SK-N-SH (cell line): ENCODE measurements around the gene ARHGAP15. TPM values are rescaled to one million over a fixed set of nuclear protein-coding genes. Genes with fewer than 3 reads are reported as not detected.

ENCODE experiments used
- CTCF ChIA-PET: fragments of 300-600, 350-600 bp; formaldehyde crosslinking; extraction: SDS; loops from one replicate; lab custom pipeline; 2021; lab: Yijun Ruan, JAX
- POLR2A ChIA-PET: fragments of 350-600 bp; sonication (Branson Sonifier 250); formaldehyde crosslinking; extraction: SDS; loops from one replicate; lab custom pipeline; 2020; ENCODE audit warnings: antibody characterized with exemption, inconsistent platforms; lab: Yijun Ruan, JAX
- DNase-seq: peaks from one replicate; pipeline ENCODE4 v3.0.0; 2012
- H2AFZ ChIP-seq: fragments of 200-600 bp; sonication (generic); 2 replicates; pipeline ENCODE4 v1.8.1; 2016; ENCODE audit warnings: antibody characterized with exemption, mild to moderate bottlenecking, low read depth
- H3F3A ChIP-seq: fragments of 200-600 bp; sonication (generic); replicated peaks from 2 replicates; pipeline ENCODE3; 2016; ENCODE audit warnings: antibody characterized with exemption, mild to moderate bottlenecking; ENCODE audit not compliant: insufficient read depth
- H3K27ac ChIP-seq, 2 experiments: fragments of 200-500 bp in 1 of 2; fragments of 200-600 bp in 1 of 2; sonication (Bioruptor generic) in 1 of 2; sonication (generic), shearing (Covaris generic) in 1 of 2; 2 replicates each; pipeline versions ENCODE4 v1.5.1 to v1.6.1; 2014 to 2016; ENCODE audit warnings: low read depth in 2 of 2, inconsistent platforms in 1 of 2, low read length in 1 of 2, mild to moderate bottlenecking in 1 of 2, mixed read lengths in 1 of 2
- H3K27me3 ChIP-seq: fragments of 200-600 bp; sonication (generic), shearing (Covaris generic); 2 replicates; pipeline ENCODE4 v1.6.1; 2016; ENCODE audit warnings: mixed run types; ENCODE audit not compliant: insufficient read depth
- H3K36me3 ChIP-seq, 2 experiments: fragments of 200-500 bp in 1 of 2; fragments of 200-600 bp in 1 of 2; sonication (Bioruptor generic) in 1 of 2; sonication (generic) in 1 of 2; replicated peaks in 1 of 2; 2 replicates each; pipeline versions ENCODE3 to v1.5.1; 2014 to 2016; ENCODE audit warnings: low read length in 1 of 2, mild to moderate bottlenecking in 1 of 2; ENCODE audit not compliant: insufficient read depth in 2 of 2, control insufficient read depth in 1 of 2
- H3K4me1 ChIP-seq, 2 experiments: fragments of 200-500 bp in 1 of 2; fragments of 200-600 bp in 1 of 2; sonication (Bioruptor generic) in 1 of 2; sonication (generic), shearing (Covaris generic) in 1 of 2; 2 replicates each; pipeline versions ENCODE4 v1.5.1 to v1.6.1; 2014 to 2016; ENCODE audit warnings: low read depth in 1 of 2, low read length in 1 of 2, mixed run types in 1 of 2; ENCODE audit not compliant: insufficient read depth in 2 of 2, control insufficient read depth in 1 of 2
- H3K4me2 ChIP-seq: fragments of 200-600 bp; sonication (generic), shearing (Covaris generic); 2 replicates; pipeline ENCODE4 v1.6.1; 2017; ENCODE audit warnings: mixed run types
- H3K4me3 ChIP-seq, 2 experiments: fragments of 200-500 bp in 1 of 2; fragments of 200-600 bp in 1 of 2; sonication (Bioruptor generic) in 1 of 2; sonication (generic), shearing (Covaris generic) in 1 of 2; 2 replicates each; pipeline versions ENCODE4 v1.5.1 to v1.8.1; 2014 to 2016; ENCODE audit warnings: low read depth in 2 of 2, inconsistent platforms in 1 of 2, low read length in 1 of 2, mild to moderate bottlenecking in 1 of 2, mixed read lengths in 1 of 2, moderate library complexity in 1 of 2
- H3K79me2 ChIP-seq: fragments of 200-600 bp; sonication (generic); 2 replicates; pipeline ENCODE4 v1.8.1; 2017; ENCODE audit warnings: mild to moderate bottlenecking; ENCODE audit not compliant: insufficient read depth
- H3K9ac ChIP-seq: fragments of 200-600 bp; sonication (generic); 2 replicates; pipeline ENCODE4 v1.6.1; 2017; ENCODE audit warnings: mixed run types
- H3K9me2 ChIP-seq: fragments of 200-600 bp; sonication (generic); 2 replicates; pipeline ENCODE4 v1.6.1; 2017; ENCODE audit warnings: mixed run types
- H3K9me3 ChIP-seq: fragments of 200-600 bp; sonication (generic); 2 replicates; pipeline ENCODE4 v1.6.1; 2017; ENCODE audit warnings: mixed run types, mild to moderate bottlenecking, moderate library complexity
- H4K20me1 ChIP-seq: fragments of 200-600 bp; sonication (generic); 2 replicates; pipeline ENCODE4 v1.6.1; 2017; ENCODE audit warnings: mild to moderate bottlenecking, mixed run types; ENCODE audit not compliant: insufficient read depth
- ELF1 ChIP-seq: IDR thresholded peaks from 2 replicates; pipeline ENCODE4 v1.4.0; 2012
- EZH2phosphoT487 ChIP-seq: fragments of 200-600 bp; sonication (generic); IDR thresholded peaks from 2 replicates; pipeline ENCODE4 v1.6.1; 2017; ENCODE audit warnings: low read depth, mixed run types, mild to moderate bottlenecking, antibody characterized with exemption, moderate library complexity, borderline replicate concordance
- FOXJ3 ChIP-seq: sonication (generic); formaldehyde crosslinking; IDR thresholded peaks from 2 replicates; pipeline ENCODE4 v1.5.1; 2020; ENCODE audit warnings: mild to moderate bottlenecking, missing genetic modification reagents
- RAD21 ChIP-seq: IDR thresholded peaks from 2 replicates; pipeline ENCODE4 v1.6.1; 2012; ENCODE audit warnings: mild to moderate bottlenecking, low read length
- WGBS: methylation state at CpG from one replicate; pipeline ENCODE4 v1.1.6; 2017; ENCODE audit warnings: low lambda C conversion rate; 5-methylcytosine and 5-hydroxymethylcytosine counted together
- polyA plus RNA-seq, 3 experiments: library from polyadenylated mRNA; depleted of rRNA; stranded (reverse); fragments of >200 nt; gene quantifications; 2 replicates each; pipeline ENCODE4 v1.2.3, GENCODE V29; 2012
- TF ChIP-seq, protein P1 (sequence below): IDR thresholded peaks from 2 replicates; pipeline ENCODE4 v1.4.0; 2012; ENCODE audit warnings: low read depth, borderline replicate concordance
- TF ChIP-seq, protein P2 (sequence below): IDR thresholded peaks from 2 replicates; pipeline ENCODE4 v1.6.1; 2012; ENCODE audit warnings: mild to moderate bottlenecking, low read depth, low read length, moderate library complexity
- TF ChIP-seq, protein P3 (sequence below): fragments of 150-350 bp; IDR thresholded peaks from 2 replicates; pipeline ENCODE4 v1.6.1; 2017; ENCODE audit warnings: antibody characterized with exemption, low read length, low read depth, borderline replicate concordance

The ARHGAP15 gene
- polyA plus RNA-seq, 1 of the 3 experiments (the other 2 are of a cell fraction): not detected

DNA sequence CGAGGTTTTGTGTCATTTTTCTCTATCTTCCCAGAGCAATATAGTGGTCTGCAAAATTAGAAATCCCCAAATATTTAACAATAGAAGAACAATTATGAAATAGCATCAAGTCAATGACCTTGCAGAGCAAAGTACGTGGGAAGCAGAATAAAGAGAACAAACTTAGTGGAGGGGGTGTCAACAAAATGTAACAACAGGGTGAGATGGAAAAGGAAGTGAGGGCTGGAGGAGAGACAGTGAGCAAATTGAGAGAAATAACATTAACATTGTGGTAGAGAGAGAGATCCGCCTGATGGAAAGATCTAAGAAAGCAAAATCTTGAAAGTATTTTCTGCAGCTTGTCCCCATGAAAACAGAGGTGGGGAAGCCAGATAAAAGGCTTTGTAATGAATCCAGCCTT is 23.4 kb downstream of the ARHGAP15 start:
- H3K27me3 ChIP-seq: no peaks in the 10 kb centered on the region
- no peak for TF ChIP-seq EZH2phosphoT487
- TF ChIP-seq, protein P1, sequence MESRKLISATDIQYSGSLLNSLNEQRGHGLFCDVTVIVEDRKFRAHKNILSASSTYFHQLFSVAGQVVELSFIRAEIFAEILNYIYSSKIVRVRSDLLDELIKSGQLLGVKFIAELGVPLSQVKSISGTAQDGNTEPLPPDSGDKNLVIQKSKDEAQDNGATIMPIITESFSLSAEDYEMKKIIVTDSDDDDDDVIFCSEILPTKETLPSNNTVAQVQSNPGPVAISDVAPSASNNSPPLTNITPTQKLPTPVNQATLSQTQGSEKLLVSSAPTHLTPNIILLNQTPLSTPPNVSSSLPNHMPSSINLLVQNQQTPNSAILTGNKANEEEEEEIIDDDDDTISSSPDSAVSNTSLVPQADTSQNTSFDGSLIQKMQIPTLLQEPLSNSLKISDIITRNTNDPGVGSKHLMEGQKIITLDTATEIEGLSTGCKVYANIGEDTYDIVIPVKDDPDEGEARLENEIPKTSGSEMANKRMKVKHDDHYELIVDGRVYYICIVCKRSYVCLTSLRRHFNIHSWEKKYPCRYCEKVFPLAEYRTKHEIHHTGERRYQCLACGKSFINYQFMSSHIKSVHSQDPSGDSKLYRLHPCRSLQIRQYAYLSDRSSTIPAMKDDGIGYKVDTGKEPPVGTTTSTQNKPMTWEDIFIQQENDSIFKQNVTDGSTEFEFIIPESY: no peak
- TF ChIP-seq, protein P2, sequence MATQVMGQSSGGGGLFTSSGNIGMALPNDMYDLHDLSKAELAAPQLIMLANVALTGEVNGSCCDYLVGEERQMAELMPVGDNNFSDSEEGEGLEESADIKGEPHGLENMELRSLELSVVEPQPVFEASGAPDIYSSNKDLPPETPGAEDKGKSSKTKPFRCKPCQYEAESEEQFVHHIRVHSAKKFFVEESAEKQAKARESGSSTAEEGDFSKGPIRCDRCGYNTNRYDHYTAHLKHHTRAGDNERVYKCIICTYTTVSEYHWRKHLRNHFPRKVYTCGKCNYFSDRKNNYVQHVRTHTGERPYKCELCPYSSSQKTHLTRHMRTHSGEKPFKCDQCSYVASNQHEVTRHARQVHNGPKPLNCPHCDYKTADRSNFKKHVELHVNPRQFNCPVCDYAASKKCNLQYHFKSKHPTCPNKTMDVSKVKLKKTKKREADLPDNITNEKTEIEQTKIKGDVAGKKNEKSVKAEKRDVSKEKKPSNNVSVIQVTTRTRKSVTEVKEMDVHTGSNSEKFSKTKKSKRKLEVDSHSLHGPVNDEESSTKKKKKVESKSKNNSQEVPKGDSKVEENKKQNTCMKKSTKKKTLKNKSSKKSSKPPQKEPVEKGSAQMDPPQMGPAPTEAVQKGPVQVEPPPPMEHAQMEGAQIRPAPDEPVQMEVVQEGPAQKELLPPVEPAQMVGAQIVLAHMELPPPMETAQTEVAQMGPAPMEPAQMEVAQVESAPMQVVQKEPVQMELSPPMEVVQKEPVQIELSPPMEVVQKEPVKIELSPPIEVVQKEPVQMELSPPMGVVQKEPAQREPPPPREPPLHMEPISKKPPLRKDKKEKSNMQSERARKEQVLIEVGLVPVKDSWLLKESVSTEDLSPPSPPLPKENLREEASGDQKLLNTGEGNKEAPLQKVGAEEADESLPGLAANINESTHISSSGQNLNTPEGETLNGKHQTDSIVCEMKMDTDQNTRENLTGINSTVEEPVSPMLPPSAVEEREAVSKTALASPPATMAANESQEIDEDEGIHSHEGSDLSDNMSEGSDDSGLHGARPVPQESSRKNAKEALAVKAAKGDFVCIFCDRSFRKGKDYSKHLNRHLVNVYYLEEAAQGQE: no peak
- TF ChIP-seq, protein P3, sequence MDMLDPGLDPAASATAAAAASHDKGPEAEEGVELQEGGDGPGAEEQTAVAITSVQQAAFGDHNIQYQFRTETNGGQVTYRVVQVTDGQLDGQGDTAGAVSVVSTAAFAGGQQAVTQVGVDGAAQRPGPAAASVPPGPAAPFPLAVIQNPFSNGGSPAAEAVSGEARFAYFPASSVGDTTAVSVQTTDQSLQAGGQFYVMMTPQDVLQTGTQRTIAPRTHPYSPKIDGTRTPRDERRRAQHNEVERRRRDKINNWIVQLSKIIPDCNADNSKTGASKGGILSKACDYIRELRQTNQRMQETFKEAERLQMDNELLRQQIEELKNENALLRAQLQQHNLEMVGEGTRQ: no peak
- TF ChIP-seq ELF1: no peak
- TF ChIP-seq RAD21: no peak
- TF ChIP-seq FOXJ3: no peak
- TF ChIP-seq, all 33 proteins: peak for 0
- Histone ChIP-seq H3K36me3 (no peaks in the 10 kb centered on the region), H3K4me3 (no peak overlapping the region), H3K4me1 (no peaks in the 10 kb centered on the region), H3K9ac (no peak overlapping the region), H3F3A (no peaks in the 10 kb centered on the region), H3K27ac (no peak overlapping the region), H3K9me3 (no peaks in the 10 kb centered on the region), H3K79me2 (no peaks in the 10 kb centered on the region), H2AFZ (no peak overlapping the region), H4K20me1 (no peaks in the 10 kb centered on the region), H3K9me2 (no peaks in the 10 kb centered on the region), H3K4me2 (no peak overlapping the region)
- ChIA-PET POLR2A (no interaction called here), CTCF (no interaction called here)
- WGBS: 40% methylated on average over 3 of the region's 3 CpGs
- no peak for DNase-seq

DNA sequence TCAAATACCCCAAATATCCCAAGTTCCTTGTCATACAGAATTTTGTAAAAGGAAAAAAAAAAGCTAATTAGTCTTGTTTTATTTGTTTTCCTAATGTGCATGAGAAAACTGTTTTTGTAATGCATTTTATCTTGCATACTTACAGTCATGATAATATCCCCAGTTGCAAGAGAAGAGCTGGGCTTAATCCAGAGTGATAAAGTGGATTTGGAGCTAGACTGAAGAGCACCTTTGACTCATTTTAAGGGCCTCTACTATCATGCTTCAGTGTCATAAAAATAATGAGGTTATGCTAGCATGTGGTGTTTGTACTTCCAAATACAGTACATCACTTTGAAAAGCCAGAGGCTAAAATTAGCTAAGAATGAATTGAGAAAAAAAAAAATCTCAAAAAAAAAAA is 26.4 kb downstream of the ARHGAP15 start:
- Histone ChIP-seq H3K9me2 (no peaks in the 10 kb centered on the region), H4K20me1 (no peaks in the 10 kb centered on the region), H3K9ac (no peak overlapping the region), H3K4me2 (no peak overlapping the region), H3K4me3 (no peak overlapping the region), H3K27me3 (no peaks in the 10 kb centered on the region), H3K79me2 (no peaks in the 10 kb centered on the region), H3K27ac (no peak overlapping the region), H2AFZ (no peak overlapping the region), H3K36me3 (no peaks in the 10 kb centered on the region), H3K4me1 (no peaks in the 10 kb centered on the region; a peak in 1 of 4 replicates), H3F3A (no peaks in the 10 kb centered on the region), H3K9me3 (no peaks in the 10 kb centered on the region)
- no peak for DNase-seq
- CTCF ChIA-PET: interaction anchor here (1.9 to 2.6 kb wide), 2 partner anchors 44 to 67 kb away, joined by 8 to 10 read pairs; no protein-coding TSS in a partner anchor
- POLR2A ChIA-PET: no interaction called here
- TF ChIP-seq, protein P2: no peak
- TF ChIP-seq, all 33 proteins: peak for 0
